Measurements from ENCODE around the gene NRG2. TPM values are rescaled to one million over a fixed set of nuclear protein-coding genes. Genes with fewer than 3 reads are reported as not detected.
A peak's percentile ranks its signal among the peaks of the same experiment; 100 is the strongest.

Gene NRG2
- total RNA-seq, 1 experiment from 2014 or later = 3.5 TPM

GRCh38 chr5:139838381-139839197 is 204.5 kb downstream of the NRG2 start:
- no peak for DNase-seq (ENCODE audit: low spot score)

GRCh38 chr5:139837711-139838380 is 205.3 kb downstream of the NRG2 start:
- peak; percentile 8 for DNase-seq (ENCODE audit: low spot score)

GRCh38 chr5:139836469-139837208 is 206.5 kb downstream of the NRG2 start:
- DNase-seq (ENCODE audit: low spot score) = no peak

- DNase-seq (ENCODE audit: low spot score) = no peak
These were observed 207.4 kb downstream of the NRG2 start for GRCh38 chr5:139835656-139836055.

- no peak for DNase-seq (ENCODE audit: low spot score)
These were observed 209.6 kb downstream of the NRG2 start for GRCh38 chr5:139833525-139833924.

- DNase-seq (ENCODE audit: low spot score) = no peak
These were observed 211.5 kb downstream of the NRG2 start for GRCh38 chr5:139831624-139832023.

- DNase-seq (ENCODE audit: low spot score) = no peak
These were observed 213.6 kb downstream of the NRG2 start for GRCh38 chr5:139829471-139829870.

- DNase-seq (ENCODE audit: low spot score) = no peak
These were observed 214.7 kb downstream of the NRG2 start for GRCh38 chr5:139828207-139828895.

GRCh38 chr5:139825690-139826089 is 217.4 kb downstream of the NRG2 start:
- no peak for DNase-seq (ENCODE audit: low spot score)

GRCh38 chr5:139823757-139824355 is 219.2 kb downstream of the NRG2 start:
- DNase-seq (ENCODE audit: low spot score) = no peak

- no peak for DNase-seq (ENCODE audit: low spot score)
These were observed 220.3 kb downstream of the NRG2 start for GRCh38 chr5:139822553-139823425.

GRCh38 chr5:139821806-139822552 is 221.1 kb downstream of the NRG2 start:
- DNase-seq (ENCODE audit: low spot score) = no peak

- DNase-seq (ENCODE audit: low spot score) = no peak
These were observed 222.5 kb downstream of the NRG2 start for GRCh38 chr5:139820606-139821005.

- DNase-seq (ENCODE audit: low spot score) = no peak
These were observed 223.0 kb downstream of the NRG2 start for GRCh38 chr5:139820130-139820529.

- DNase-seq (ENCODE audit: low spot score) = no peak
These were observed 225.1 kb downstream of the NRG2 start for GRCh38 chr5:139817970-139818369.

- no peak for DNase-seq (ENCODE audit: low spot score)
These were observed 225.7 kb downstream of the NRG2 start for GRCh38 chr5:139817362-139817761.

- DNase-seq (ENCODE audit: low spot score) = no peak
These were observed 226.5 kb downstream of the NRG2 start for GRCh38 chr5:139816566-139816965.

- no peak for DNase-seq (ENCODE audit: low spot score)
These were observed 228.3 kb downstream of the NRG2 start for GRCh38 chr5:139814704-139815280.

GRCh38 chr5:139814191-139814601 is 228.9 kb downstream of the NRG2 start:
- no peak for DNase-seq (ENCODE audit: low spot score)
